Right cardiac atrium (tissue), 5 donors: Measurements from ENCODE around the gene ENTPD3. TPM values are rescaled to one million over a fixed set of nuclear protein-coding genes. Genes with fewer than 3 reads are reported as not detected.
"Not testable (repeated sequence)": the region's sequence is repeated elsewhere in the genome, so short reads cannot be mapped to it uniquely, and the experiment has no call there.

Experiments
- ATAC-seq, 2 donors: fragments of 200-7000 bp; cut with Tn5 transposase; one replicate each; pipeline versions ENCODE4 v1.8.0 to v1.9.1; 2020; ENCODE audit warnings: moderate library complexity in 2 of 2, mild to moderate bottlenecking in 1 of 2
- DNase-seq, 3 donors: peaks; one replicate each; pipeline ENCODE4 v3.0.0-alpha.2; 2020
- H3K27ac ChIP-seq: one replicate; pipeline ENCODE4 v1.5.1; 2013; ENCODE audit warnings: mild to moderate bottlenecking, low read length, control low read depth, moderate library complexity
- H3K27me3 ChIP-seq: one replicate; pipeline ENCODE4 v1.6.1; 2013; ENCODE audit not compliant: control insufficient read depth, insufficient read depth
- H3K4me1 ChIP-seq: one replicate; pipeline ENCODE4 v1.6.1; 2013; ENCODE audit warnings: low read length; ENCODE audit not compliant: control insufficient read depth, insufficient read depth
- H3K4me3 ChIP-seq: one replicate; pipeline ENCODE4 v1.5.1; 2013; ENCODE audit warnings: low read length, control low read depth
- H3K9me3 ChIP-seq: one replicate; pipeline ENCODE4 v1.6.1; 2013; ENCODE audit warnings: low read length; ENCODE audit not compliant: control insufficient read depth
- WGBS: extraction: QIAGEN DNeasy Blood & Tissue Kit; methylation state at CpG from one replicate; pipeline ENCODE4 v1.1.7; 2013; 5-methylcytosine and 5-hydroxymethylcytosine counted together
- intact Hi-C, 4 donors: fragments of 100-400 bp; cut with DNase I; formaldehyde crosslinking; loops; one replicate each; pipeline versions ENCODE4 v1.11.0 to v1.14.0; 2022 to 2023
- polyA plus RNA-seq: library from polyadenylated mRNA; stranded (reverse); fragments of 200-250 nt; gene quantifications from one replicate; pipeline ENCODE4 v1.2.3, GENCODE V29; 2013
- total RNA-seq, 4 donors: library from RNA; stranded (reverse); fragmentation: NEBNext Ultra II Directional; extraction: Animal tissue kit (Norgen Biotek cat#: 25700); gene quantifications; one replicate each; pipeline ENCODE4 v1.2.1, GENCODE V29; 2021
- donor health status: healthy with polysubstance abuse.
- donor health status: DM: no; HTN: yes; CAD: no.
- donor health status: DM: no; HTN: no; CAD: no.
- donor health status: DM: no; HTN: yes; CAD: no; lungs with severe emphysema.
- donor health status: DM: yes; HTN: yes; CAD: no.

Gene ENTPD3
- total and polyA plus RNA-seq, 5 donors, result 0.11 to 0.48 (median 0.26) TPM

DNA sequence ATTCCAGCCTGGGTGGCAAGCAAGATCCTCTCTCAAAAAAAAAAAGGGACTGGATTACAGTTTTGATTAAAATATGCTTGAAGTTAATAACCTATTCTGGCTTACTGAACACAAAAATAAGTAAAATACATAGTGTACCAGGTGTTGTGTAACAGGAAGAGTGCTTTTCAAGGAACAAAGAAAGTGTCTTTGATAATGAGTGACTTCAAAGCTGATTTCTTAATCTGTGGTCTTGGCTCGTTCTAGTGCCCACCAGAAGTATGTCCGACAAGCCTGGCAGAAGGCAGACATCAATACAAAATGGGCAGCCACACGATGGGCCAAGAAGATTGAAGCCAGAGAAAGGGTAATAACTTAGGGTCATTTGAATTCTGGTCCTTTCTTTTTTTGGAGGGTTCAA lies 74.2 kb downstream of the ENTPD3 start:
- DNase-seq (no peak), ATAC-seq (no peak)
- Histone ChIP-seq H3K4me3 (no peak overlapping the region), H3K27me3 (no peaks in the 10 kb centered on the region), H3K27ac (no peak overlapping the region), H3K4me1 (no peaks in the 10 kb centered on the region), H3K9me3 (no peaks in the 10 kb centered on the region)
- intact Hi-C loops, result no loop called here
- 63% methylated on average over 3 of the region's 3 CpGs for WGBS

DNA sequence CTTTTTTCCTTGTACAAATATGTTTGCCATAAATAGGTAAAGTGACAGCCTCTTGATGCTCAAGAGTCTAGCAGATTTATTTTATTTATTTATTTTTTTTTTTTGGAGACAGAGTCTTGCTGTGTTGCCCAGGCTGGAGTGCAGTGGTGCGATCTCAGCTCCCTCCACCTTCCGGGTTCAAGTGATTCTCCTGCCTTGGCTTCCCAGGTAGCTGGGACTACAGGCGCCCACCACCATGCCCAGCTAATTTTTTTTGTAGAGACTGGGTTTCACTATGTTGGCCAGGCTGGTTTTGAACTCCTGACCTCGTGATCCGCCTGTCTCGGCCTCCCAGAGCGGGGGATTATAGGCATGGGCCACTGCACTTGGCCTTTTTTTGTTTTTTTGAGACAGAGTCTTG lies 75.9 kb downstream of the ENTPD3 start:
- H3K4me1 ChIP-seq, intact Hi-C loops, H3K4me3 ChIP-seq, H3K27me3 ChIP-seq, H3K9me3 ChIP-seq, DNase-seq, H3K27ac ChIP-seq, ATAC-seq: not testable (repeated sequence)
- 96% methylated on average over 7 of the region's 7 CpGs for WGBS

DNA sequence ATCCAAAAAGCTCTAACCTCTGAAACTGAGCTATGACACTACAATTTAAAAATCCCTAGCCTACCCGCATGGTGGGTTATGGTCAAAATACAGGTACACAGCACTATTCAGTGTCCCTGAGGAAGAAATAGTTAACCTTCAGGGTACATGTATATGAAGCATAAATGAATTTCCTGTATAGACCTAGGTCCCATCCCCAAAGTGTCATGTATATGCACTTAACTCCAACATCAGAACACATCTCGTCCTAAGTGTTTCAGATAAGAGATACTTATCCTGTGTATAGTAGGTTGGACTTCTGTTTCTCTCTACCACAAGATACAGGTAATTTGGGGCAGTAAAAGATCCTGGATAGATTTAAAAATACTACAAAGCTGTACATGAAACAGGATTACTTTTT lies 76.6 kb downstream of the ENTPD3 start:
- Histone ChIP-seq H3K4me1 (no peaks in the 10 kb centered on the region), H3K27me3 (no peaks in the 10 kb centered on the region), H3K9me3 (no peaks in the 10 kb centered on the region), H3K27ac (no peak overlapping the region), H3K4me3 (no peak overlapping the region)
- DNase-seq (no peak), ATAC-seq (no peak)
- 87% methylated on average over 2 of the region's 2 CpGs for WGBS
- intact Hi-C loops, result no loop called here

DNA sequence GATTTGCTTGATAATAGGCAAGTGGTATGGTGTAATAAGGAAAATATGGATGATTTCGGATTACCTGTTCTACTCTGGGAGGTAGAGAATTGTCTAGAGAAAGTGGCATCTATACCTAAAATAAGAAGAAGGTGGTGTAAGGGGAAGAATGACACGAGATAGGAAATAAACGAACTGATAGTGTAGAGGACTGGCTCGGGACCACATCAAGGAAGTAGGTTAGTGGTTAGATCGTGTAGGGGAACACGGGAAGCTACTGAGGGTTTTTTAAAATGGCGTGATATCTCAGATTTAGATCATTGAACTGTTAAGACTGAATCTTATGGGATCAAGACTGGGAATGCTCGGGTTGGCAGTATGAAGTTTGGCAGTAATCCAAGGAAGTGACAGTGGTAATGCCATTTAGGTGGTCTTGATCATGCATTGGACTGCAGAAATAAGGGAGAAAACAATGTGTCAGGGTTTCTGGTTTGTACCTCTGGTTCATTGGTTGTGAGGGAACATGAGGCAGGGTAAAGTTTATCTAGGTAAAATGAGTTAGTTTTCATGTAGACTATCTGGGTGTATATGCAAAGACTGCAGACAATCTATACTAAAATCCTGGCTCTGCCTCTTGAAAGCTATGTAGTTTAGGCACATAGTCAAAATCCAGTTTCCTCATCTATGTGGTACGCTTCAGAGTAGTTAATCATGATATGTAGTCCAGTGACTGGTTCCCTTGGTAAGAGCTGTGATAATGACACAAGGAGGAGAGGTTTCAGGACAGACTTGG lies 77.5 kb downstream of the ENTPD3 start:
- H3K4me1 ChIP-seq, result no peaks in the 10 kb centered on the region
- 64% methylated on average over 9 of the region's 9 CpGs for WGBS
- intact Hi-C loops, result no loop called here
- no peak overlapping the region for H3K27ac ChIP-seq
- no peaks in the 10 kb centered on the region for H3K9me3 ChIP-seq
- no peaks in the 10 kb centered on the region for H3K27me3 ChIP-seq
- ATAC-seq, result no peak
- no peak for DNase-seq
- no peak overlapping the region for H3K4me3 ChIP-seq

DNA sequence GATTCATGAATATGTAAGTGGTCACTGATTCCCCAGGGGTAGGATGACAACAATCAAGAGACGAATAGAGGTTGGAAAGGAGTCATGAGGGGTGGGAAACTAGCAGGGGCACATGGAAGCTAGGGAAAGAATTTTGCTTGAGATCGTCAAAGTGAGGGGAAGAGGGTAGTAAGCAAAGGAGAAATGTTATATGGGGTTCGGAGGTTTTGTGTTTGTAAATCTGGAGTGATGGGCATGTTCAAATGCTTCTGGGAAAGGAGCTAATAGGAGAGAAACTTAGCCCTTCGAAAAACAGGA lies 78.1 kb downstream of the ENTPD3 start:
- Histone ChIP-seq H3K9me3 (no peaks in the 10 kb centered on the region), H3K27ac (no peak overlapping the region), H3K4me1 (no peaks in the 10 kb centered on the region), H3K4me3 (no peak overlapping the region), H3K27me3 (no peaks in the 10 kb centered on the region)
- intact Hi-C loops, result no loop called here
- DNase-seq (no peak), ATAC-seq (no peak)
- WGBS, result 68% methylated on average over 4 of the region's 4 CpGs

DNA sequence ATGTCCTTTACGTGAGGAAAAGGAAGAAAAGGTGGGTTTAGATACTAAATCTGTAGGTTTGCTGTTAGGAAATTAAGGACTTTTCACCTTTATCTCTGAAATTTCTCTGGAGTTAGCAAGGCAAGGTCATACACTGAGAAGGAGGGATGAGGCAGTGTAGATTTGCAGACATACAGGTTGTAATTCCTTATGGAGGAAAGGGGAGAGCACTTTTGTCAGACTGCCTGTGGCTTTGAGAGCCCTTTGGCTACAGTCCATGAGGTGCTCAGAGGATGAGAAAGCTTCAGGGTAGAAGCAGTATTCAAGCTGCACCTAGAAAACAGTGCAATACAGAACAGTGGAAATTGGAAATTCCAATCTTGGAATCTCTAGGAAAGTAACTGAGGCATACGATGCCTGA lies 78.5 kb downstream of the ENTPD3 start:
- H3K4me3 ChIP-seq, result no peak overlapping the region
- no peaks in the 10 kb centered on the region for H3K9me3 ChIP-seq
- DNase-seq, result no peak
- WGBS, result 80% methylated on average over 2 of the region's 2 CpGs
- ATAC-seq, result no peak
- no peaks in the 10 kb centered on the region for H3K27me3 ChIP-seq
- H3K27ac ChIP-seq, result no peak overlapping the region
- H3K4me1 ChIP-seq, result no peaks in the 10 kb centered on the region
- intact Hi-C loops, result no loop called here

DNA sequence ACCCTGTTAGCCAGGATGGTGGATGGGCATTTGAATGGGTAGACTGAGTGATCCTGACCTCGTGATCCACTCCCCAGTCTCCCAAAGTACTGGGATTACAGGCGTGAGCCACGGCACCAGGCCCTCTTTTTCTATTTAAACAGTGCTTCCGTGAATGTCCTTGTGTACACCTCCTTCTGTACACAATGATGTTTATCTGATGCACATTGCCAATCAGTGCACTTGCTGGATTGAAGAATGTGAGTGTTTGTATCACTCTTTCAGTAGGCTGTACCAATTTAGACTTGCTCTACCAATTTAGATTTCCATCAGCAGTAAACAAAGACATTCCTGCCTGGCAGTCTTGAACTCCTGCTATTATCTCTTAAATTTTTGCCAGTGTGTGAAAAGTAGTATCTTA lies 81.0 kb downstream of the ENTPD3 start:
- Histone ChIP-seq H3K4me3 (no peak overlapping the region), H3K4me1 (no peaks in the 10 kb centered on the region), H3K9me3 (no peaks in the 10 kb centered on the region), H3K27ac (no peak overlapping the region), H3K27me3 (no peaks in the 10 kb centered on the region)
- intact Hi-C loops, result no loop called here
- ATAC-seq (no peak), DNase-seq (no peak)
- WGBS, result 93% methylated on average over 4 of the region's 4 CpGs

DNA sequence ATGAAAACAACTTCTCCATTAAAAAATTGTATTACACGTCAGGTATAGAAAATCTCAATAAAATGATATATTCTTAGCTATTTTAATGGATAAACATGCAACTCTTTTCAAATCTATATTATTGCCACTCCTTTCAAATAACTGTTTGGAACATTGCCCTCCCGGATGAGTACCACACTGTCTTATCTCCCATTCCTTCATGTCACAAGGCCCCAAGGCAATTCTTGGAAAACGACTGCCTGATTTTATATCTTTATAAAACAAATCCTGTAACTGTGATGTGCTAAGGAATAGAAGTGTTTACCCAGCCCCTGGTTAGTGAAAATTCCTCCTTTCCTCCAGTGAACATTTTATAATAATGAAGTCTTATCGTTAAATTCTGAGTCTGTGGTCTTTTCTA lies 83.7 kb downstream of the ENTPD3 start:
- Histone ChIP-seq H3K27ac (no peak overlapping the region), H3K4me3 (no peak overlapping the region), H3K27me3 (no peaks in the 10 kb centered on the region), H3K9me3 (no peaks in the 10 kb centered on the region), H3K4me1 (no peaks in the 10 kb centered on the region)
- intact Hi-C loops, result loop anchor here in 2 of 4 donors (10.0 kb wide), 1 partner anchor 54 kb away; the partner anchor contains the start of gene ZNF621 (in 2 of the 2)
- 69% methylated on average over 4 of the region's 4 CpGs for WGBS
- DNase-seq (no peak), ATAC-seq (no peak)

DNA sequence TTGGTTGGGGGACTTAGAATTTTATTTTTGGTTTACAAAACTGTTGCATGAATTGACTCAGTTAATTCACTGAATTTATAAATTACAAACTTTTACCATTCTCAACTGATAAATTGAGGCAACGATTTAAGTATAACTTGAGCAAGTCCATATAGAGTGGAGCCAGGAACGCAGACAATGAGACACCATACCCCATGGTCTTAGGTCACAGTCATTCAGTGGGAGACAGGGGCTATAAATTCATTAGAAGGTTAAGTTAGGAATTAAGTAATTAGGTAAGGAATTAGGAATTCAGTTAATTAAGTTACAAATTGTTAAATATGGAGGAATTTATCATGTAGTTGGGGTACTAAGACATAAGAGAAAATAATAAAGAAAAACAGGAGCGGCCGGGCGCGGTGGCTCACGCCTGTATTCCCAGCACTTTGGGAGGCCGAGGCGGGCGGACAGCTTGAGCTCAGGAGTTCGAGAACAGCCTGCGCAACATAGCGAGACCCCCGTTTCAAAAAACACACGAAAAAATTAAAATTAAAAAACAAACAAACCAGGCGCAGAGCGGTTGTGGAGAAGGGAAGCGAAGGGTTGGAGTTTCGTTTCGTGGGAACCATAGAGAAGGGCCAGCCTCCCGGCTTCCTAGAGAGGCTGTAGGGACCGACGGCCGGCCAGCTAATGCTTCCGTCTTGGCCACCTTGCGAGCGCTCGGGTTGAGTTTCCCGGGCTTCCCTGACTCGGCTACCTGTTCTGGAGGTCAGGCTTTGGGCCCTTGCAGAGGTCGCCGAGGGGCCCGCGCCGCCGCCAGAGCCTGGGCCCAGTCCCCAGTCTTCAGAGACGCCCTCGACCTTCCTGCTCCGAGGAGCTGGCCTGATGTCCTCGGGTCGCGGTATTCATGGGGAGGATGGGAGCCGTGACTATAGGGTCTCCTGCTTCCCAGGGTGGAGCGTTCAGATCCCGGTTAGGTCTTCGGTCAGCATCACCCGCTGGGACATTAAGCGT lies 89.8 kb downstream of the ENTPD3 start, which contains the start of gene ZNF619:
TSS of gene ZNF619 (plus strand) at position 645 of the 993 bp plus-strand sequence. CDS start 858 bp downstream, outside the sequence.
- intact Hi-C loops, result loop anchor here in 2 of 4 donors (10.0 kb wide), 1 partner anchor 48 kb away; the partner anchor contains the start of gene ZNF621 (in 2 of the 2)
- Histone ChIP-seq H3K4me3 (peak within 1 kb of the TSS; percentile 80), H3K27me3 (no peaks in the 10 kb centered on the region), H3K9me3 (no peaks in the 10 kb centered on the region), H3K4me1 (no peaks in the 10 kb centered on the region), H3K27ac (peak within 1 kb of the TSS; percentile 26)
- DNase-seq (peak; percentile 75 to 90 (median 90)), ATAC-seq (peak; percentile 93 to 96)
- WGBS, result 12% methylated on average over 48 of the region's 48 CpGs

DNA sequence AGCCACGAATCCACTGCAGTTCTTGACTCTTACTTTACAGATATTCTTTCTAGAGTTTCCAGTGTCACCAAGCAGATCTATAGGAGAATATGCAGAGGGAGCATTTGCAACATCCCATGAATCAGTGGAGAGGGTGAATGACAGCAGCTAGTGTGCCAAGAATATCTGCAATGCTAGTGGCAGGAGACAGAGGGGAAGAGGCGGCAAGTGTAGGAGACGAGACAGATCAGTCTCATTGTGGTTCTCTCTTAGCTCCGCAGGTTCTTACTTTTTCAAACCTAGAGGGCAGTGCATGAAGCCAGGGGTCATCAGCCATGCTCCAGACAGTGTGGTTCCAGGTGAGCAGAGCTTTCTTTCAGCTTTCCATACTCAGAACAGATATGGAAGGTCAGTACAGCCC lies 90.7 kb downstream of the ENTPD3 start:
- ATAC-seq, result peak; percentile 39 to 44
- intact Hi-C loops, result loop anchor here in 2 of 4 donors (10.0 kb wide), 1 partner anchor 47 kb away; the partner anchor contains the start of gene ZNF621 (in 2 of the 2)

More for the DNA sequence above, 90.7 kb downstream of the ENTPD3 start:
- 31% methylated on average over 4 of the region's 4 CpGs for WGBS
- Histone ChIP-seq H3K4me3 (peak overlapping the region; percentile 80), H3K27me3 (no peaks in the 10 kb centered on the region), H3K4me1 (no peaks in the 10 kb centered on the region), H3K9me3 (no peaks in the 10 kb centered on the region), H3K27ac (no peak overlapping the region)
- no peak for DNase-seq
